ENCODE results near the gene CCIN. TPM values are rescaled to one million over a fixed set of nuclear protein-coding genes. Genes with fewer than 3 reads are reported as not detected.
A peak's percentile ranks its signal among the peaks of the same experiment; 100 is the strongest.
"Not testable (repeated sequence)": the region's sequence is repeated elsewhere in the genome, so short reads cannot be mapped to it uniquely, and the experiment has no call there.

Gene CCIN
- not detected for total RNA-seq

DNA sequence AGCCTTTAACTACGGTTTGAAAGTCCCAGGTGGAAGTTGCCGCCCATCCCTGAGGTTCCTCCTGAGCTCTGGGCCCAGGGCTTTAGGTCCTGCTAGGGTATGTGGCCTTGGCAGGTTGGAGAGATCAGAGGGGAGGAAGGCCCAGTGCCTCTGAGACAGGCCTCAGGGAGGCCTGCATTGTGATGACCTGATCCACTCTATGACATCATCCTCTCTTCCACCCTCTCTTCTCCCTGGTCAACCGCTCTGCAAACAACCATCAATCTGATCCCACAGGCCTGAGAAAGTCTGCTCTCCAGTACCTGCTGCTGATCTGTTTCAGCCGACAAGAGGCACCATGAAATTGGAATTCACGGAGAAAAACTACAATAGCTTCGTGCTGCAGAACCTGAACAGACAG is at the start of gene CCIN:
Gene CCIN (plus strand): TSS at position 223 of the 400 bp plus-strand sequence. CDS start 115 bp downstream, at position 338.
- no peak for FAIRE-seq
- DNase-seq (ENCODE audit: low spot score in 2 of 2) = peak in 1 of 2 donors; percentile 2

DNA sequence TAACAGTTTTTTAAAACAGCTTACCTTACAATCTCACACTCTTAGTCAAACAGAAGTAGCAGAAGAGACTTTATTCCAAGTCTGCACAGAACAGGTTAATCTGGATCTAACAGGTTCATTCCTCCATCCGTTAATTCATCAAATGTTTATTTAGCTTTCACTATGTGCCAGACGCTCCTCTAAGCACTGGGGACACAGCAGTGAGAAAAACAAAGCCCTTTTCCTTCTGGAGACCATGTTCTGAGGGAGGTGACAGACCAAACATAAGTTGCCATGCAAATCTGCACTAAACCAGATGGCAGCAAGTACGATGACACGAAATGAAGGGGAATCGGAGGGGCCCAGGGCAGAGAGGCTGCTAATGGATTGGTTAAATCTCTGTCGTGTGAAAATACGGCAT is 49.7 kb upstream of the CCIN start:
- DNase-seq (ENCODE audit: low spot score in 2 of 2) = no peak
- FAIRE-seq = no peak

DNA sequence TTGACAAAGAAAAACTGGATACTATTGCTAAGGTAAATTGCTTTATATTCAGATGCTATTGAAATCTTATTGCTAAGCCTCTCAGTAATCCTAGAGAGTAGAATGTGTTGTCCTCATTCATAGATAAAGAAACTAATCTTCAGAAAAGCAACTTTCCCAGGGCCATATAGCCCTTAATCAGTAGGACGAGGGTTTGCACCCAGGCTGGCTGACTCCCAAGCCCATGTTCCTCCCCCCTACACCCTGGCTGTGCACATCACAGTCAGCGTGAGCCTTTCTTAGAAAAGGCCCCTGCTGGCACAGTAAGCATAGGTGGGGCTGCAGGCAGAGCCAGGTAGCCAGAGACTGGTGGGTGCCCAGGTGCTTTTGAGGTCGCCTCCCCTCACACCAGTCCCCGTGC is 48.5 kb upstream of the CCIN start:
- DNase-seq (ENCODE audit: low spot score in 2 of 2) (no peak), FAIRE-seq (no peak)

DNA sequence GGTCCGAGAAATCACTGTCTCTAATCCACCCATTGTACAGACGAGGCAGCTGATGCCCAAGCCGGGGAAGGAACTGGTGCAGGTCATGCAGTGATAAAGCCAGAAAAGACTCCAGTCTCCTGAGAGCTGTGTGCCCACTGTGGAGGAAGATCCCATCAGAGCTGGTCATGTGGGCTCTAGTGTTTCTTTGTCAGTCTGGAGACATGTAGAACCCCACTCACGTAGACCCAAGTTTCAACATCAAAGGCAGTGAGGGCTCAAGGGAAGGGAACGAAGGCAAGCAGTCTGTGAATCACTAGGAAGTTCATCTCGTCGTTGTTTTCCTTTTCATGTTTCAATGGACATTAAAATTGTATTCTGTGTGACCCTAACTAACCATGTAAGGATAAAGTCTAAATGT is 47.2 kb upstream of the CCIN start:
- FAIRE-seq (no peak), DNase-seq (ENCODE audit: low spot score in 2 of 2) (no peak)

DNA sequence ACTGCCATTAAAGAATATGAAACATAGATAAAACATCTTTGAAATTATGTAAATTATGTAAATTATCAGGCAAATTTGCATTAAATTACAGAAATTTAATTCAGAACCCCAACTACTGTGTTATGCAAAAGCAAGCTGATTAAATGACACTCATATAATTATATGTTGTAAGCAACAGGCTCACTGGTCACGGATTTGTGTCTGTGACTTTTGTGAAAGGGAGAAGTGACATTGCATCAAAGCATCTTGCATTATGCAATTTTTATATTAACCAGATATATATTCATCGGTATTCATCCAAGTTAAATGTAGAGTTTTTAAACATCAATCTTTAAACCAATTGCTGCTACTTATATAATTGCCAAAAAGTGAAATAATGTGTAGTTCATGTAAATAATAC is 45.7 kb upstream of the CCIN start:
- DNase-seq (ENCODE audit: low spot score in 2 of 2) = no peak
- no peak for FAIRE-seq

DNA sequence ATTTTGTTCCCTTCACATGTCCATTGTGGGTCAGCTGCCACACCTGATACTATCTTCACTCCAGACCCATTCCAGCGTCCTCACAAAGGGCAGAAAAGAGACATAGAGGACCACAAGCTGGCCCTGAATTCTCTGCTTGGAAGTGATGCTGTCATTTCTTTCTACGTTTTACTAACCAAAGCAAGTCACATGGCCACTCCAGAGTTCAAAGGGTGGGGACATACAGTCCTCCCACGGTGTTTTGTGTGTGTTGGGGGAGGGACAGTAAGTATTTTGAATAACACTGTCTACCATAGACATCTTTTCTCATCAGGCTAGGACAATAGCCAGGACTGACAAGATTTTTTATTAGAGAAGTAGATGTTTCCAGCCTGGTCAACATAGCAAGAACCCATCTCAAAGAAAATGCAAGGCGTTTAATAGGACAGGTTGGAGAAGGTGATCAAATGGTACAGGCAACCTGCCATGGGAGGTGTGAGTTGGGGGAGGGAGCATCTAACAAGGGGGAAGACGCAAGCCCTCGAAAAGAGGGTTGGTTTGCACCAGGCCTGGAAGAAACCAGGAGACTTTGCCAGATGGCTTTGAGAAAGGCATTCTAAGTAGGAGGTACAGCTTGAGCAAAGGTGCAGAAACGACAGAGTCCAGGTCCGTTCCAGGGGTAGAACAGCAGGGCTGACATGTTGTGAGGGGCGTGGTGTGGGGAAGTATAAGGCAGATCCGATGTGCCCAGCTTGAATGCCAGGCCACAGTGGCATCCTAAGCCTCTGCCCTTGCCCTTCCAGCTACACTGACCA is 43.9 kb upstream of the CCIN start:
- DNase-seq (ENCODE audit: low spot score in 2 of 2) (no peak), FAIRE-seq (no peak)

DNA sequence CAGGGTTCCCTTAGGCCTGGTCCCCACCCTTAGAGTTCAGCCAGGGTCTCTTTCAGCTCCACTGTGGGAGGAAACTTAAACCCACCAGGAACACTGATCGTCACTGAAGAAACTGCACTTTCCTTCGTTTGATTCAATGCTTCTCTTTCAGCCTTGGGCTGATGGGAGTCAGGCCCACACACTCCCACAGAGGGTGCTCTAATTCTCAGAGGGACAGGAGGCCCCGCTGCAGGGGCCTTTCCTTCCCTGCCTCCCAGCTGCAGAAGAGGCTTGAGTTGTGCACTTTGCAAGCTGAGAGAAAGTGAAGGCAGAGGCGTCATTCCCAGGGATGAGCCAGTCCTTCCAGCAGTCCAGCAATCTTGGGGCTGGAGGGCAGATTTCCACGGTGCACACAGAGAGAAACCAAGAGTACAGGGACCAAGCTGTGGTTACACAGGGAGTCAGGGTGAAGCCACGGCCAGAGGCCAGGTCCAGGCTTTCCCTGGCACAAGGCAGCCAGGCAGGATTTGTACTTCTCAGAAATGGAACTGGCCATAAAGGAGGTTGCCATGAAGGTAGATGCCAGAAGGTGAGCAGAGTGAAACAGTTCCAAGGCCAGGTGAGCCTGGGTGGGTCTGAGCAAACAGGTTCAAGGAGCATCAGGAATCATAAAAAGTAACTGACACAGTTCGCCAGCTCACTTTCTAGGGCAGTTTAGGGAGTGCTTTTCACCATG is 43.0 kb upstream of the CCIN start:
- FAIRE-seq (no peak), DNase-seq (ENCODE audit: low spot score in 2 of 2) (no peak)

DNA sequence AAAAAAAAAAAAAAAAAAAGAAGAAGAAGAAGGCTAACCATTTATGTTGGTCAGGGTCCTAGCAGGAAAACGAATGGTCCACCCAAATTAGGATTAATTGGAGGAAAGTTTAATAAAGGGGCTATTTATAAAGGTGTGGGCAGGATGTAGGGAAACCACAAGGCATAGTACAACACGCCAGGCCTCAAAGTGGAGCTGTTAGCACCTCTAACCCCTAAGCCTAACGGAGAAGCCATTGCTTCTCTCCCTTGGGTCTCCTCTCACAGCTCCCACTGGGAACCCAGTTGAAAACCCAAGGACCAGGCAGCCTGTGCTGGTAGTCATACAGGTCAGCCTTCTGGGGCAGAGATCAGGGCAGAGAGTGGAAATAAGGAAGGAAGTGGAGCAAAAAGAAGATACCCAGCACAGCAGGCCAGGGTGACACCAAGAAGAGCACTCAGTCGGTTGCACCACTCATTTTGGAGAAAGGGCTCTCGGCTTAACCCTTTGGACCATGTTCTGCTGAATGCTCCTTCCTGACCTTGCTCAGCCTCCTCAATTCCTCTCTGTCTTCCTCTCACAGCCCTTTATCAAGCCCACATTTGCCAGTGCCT is 41.4 kb upstream of the CCIN start:
- no peak for FAIRE-seq

DNA sequence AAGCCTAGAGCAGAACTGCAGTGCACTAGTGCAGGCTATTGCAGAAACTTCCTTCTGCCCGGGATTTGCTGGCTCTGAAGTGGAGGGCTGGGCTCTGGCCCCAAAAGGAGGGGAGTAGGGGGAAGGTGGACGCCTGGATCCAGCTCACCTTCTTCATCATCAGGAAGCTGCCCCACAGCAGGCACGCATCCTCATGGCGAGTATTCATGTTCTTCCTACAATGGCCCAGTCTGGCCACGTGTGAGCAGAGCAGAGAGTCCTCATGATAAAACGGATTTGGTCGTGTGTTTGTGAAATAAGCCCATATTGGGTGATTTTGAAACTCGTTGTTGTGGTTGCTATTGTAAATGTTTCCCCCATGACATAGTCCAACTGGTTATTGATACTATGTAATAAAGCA is 40.8 kb upstream of the CCIN start:
- DNase-seq (ENCODE audit: low spot score in 2 of 2) (no peak), FAIRE-seq (no peak)

More for the DNA sequence above, 41.4 kb upstream of the CCIN start:
- DNase-seq (ENCODE audit: low spot score in 2 of 2) = no peak

DNA sequence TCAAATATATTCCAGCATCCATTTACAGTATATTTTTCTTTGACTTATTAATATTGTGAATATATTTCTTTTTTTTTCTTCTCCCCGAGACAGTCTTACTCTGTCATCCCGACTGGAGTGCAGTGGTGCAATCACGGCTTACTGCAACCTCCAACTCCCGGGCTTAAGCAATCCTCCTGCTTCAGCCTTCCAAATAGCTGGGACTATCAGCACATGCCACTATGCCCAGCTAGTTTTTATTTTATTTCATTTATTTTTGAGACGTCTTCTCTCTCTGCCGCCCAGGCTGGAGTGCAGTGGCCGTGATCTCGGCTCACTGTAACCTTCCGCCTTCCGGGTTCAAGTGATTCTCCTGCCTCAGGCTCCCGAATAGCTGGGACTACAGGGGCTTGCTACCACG is 40.0 kb upstream of the CCIN start:
- FAIRE-seq (no peak), DNase-seq (ENCODE audit: low spot score in 2 of 2) (no peak)

DNA sequence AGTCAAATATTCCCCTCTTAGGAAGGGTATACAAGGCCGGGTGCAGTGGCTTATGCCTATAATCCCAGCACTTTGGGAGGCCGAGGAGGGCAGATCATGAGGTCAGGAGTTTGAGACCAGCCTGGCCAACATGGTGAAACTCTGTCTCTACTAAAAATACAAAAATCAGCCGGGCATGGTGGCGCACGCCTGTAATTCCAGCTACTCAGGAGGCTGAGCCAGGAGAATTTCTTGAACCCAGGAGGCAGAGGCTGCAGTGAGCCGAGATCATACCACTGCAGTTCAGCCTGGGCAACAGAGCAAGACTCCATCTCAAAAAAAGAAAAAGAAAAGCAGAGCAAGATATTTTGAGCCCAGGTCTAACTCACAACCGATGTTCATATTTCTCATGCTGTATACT is 37.5 kb upstream of the CCIN start:
- DNase-seq (ENCODE audit: low spot score in 2 of 2); FAIRE-seq: not testable (repeated sequence)

DNA sequence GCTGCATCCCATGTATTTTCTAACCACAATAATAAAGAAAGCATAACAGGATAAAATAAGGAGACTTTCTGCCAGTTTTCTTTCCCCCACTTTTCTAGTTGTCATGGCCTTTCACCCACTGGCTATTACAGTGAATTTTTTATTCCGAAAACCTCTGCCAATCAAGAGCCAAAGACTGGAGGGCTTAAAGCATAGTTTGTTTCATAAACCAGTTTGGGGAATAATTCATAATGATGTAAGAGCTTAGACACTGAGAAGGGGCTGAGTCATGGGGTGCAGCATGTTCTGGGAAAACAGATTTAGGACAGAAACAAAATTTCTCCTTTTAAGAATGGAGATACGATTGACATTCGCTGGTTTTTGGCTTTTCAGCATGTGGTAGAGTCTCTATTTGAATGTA is 37.1 kb upstream of the CCIN start:
- DNase-seq (ENCODE audit: low spot score in 2 of 2) (no peak), FAIRE-seq (no peak)

DNA sequence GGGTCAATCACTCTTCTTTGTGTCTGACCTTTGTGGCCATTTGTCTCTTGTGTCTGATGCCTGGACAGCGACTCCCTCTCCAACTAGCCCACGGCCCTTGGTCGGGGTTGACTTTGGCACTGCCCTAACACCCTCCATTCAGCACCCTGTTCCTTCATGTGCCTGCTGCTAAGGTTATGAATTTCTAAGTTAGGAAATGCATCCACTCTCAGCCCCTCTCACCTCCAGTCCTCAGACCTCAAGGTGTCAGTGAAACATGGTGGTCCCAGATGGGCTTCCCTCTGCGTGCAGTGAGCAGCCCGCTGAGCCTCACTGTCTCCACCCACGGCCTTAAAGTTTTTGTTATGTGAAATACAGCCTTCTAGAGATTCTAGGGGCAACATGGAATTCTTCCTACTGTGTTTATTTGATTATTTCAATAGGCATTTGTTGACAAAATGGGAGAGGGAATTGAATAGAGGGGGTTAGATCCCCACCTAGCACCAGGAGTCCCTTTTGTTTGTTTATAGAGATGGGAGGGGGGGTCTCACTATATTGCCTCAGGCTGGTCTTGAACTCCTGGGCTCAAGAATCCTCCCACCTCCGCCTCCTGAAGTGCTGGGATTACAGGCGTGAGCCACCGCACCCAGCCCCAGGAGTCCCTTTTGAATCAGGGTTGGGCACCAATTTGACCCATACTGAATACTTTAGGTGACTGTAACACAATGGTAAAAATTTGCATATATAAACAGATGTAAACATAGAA is 34.3 kb upstream of the CCIN start:
- FAIRE-seq (no peak), DNase-seq (ENCODE audit: low spot score in 2 of 2) (no peak)

DNA sequence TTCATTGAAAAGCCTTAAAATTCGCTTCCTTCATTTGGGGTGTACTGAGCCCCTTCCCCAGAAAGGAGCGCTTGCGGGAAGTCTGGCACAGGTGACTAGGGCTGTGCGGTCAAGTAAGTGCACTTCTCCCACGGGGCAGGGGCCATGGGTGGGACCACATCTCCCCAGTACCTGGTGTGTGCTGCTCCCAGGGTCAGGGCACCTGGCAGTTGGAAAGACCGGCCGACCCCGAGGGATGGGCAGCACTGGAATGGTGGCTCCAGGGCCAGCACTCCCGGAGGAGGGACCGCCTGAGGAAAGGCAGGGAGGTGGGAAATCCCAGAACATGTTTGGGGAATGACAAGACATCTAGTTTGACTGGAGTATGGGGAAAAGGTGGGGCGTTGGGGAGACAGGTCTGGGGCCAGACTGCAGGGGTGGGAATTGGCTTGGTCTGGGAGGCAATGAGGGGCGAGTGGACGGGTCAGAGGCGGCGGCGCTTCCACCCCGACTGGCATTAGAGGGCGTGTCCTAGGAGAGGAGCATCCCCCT is 33.4 kb upstream of the CCIN start:
- DNase-seq (ENCODE audit: low spot score in 2 of 2) = no peak
- FAIRE-seq = no peak

DNA sequence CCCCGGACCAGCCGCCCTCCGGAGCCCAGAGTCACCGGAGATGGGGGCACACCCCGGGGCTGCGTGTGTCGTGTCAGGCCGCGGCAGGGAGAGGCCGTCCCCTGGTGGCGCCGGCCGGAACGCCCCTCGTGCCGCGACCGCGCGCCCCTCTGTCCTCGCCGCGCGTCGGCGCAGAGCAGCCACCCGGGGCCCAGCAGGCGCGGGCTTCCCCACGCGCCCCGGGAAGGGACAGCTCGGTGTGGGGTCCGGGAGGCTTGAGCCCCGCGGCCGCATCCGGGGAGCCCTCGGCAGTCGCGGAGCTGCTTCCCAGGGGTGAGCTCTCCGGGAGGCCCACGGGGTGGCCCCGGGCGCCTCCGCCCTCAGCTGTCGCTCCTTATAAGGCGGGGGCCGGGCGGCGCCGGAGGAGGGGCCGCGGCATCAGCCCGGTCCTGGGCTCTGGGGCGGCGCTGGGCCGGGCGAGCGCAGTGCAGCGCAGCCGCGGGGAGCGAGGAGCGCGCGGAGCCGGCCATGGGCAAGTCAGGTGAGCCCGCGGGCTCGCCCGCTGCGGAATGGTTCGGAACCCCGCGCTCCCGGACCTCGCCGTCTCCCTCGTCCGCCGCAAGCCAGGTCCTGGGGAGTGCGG is 32.8 kb upstream of the CCIN start, which contains the start of gene GLIPR2:
Gene GLIPR2 (plus strand): TSS at position 462 of the 622 bp plus-strand sequence. CDS start 46 bp downstream, at position 508.
- no peak for FAIRE-seq
- DNase-seq (ENCODE audit: low spot score in 2 of 2) = peak; percentile 95 to 96

DNA sequence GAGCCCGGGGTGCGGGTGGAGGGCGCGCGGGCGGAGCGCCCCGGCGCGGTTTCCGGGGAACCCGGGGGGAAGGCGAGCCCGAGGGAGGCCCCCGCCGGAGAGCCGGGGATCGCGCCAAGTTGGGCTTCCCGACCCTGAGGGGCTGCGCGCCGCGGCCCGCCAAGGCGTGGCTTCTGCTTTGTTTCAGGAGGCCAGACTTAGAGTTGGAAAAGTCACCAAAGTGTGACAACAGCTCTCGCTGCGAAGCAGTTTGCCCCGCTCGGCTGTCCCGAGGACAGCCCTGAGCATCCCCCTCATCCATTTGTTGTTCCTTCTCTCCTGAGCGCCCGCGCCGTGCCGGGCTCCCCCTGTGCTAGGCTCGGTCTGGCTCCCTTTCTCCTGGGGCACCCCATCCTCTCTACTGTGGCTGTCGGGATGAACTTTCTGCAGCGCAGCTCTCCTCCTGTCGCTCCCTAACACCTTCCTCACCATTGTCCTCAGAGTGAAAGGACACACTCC is 32.2 kb upstream of the CCIN start:
- no peak for DNase-seq (ENCODE audit: low spot score in 2 of 2)
- no peak for FAIRE-seq

DNA sequence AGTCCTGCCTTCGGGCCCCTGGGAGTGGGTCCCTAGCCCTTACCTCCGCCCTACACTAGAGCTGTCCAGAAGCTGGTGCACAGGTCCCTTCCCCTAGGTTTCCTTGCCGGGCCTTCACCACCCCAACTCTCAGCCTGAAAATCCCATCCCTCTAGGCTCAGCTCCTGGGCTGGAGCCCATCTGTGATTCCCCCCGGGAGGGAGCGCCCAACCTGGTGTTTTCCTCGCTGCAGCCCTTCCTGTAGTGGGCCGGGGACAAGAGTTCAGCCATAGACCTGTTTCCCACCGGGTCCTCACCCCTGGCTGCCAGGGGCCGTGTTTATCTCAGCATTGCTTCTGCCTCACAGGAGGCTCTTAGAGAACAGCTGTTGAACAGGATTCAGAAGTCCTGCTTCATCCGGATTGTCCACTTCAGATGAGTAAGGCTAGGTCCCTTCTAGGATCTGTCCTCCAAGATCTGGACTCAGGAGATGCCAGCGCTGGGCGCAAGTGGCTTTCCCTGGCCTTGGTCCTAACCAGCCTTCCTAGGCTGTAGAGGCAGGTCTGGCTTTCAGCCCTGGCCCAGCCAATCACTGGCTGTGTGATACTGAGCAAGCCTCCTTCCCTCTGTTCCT is 31.7 kb upstream of the CCIN start:
- DNase-seq (ENCODE audit: low spot score in 2 of 2) = no peak
- no peak for FAIRE-seq

DNA sequence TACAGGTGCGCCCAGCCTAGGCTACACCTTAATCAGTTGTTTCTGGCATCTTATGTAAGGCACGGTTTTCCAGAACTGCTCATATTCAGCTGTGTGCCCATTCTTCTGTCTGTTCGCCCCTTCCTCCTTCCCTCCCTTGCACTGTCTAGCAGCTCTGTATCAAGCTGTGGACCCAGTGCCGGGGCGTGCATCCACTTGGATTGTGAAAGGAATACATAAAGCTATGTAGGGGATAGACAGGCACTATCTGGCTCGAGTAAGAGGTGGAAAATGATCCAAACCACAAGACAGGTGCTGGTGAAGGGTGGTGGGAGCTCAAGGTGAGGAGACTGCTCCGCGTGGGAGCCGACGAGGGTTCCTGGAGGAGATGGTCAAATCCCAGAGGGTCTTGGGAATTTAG is 30.7 kb upstream of the CCIN start:
- DNase-seq (ENCODE audit: low spot score in 2 of 2) = no peak
- FAIRE-seq = no peak

DNA sequence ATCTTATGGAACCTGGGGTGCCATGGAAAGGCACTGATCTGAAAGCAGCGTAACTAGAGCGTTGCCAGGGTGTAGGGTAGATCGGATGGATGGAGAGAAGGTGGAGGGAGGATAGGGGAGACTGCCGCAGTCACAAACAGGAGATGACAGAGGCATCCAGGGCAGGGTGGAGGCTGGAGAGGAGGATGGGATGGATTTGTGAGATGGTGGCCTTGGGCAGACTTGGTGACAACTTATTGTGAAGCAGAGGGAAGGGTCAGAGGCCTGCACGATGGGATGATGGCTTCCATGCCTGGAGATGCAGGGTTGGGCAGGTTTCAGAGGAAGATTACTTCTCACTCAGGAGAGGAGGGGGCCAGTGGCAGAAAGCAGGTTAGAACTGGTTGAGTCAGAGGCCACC is 30.3 kb upstream of the CCIN start:
- no peak for FAIRE-seq
- no peak for DNase-seq (ENCODE audit: low spot score in 2 of 2)
